ENCODE data around the gene NUBPL. TPM values are rescaled to one million over a fixed set of nuclear protein-coding genes. Genes with fewer than 3 reads are reported as not detected.

Gene NUBPL
- total RNA-seq = 11.0 TPM

GRCh38 chr14:31561155-31561846 lies at the start of gene NUBPL:
TSS of gene NUBPL (plus strand) at chr14:31561404. CDS start at chr14:31561440, 36 bp downstream.
- Histone ChIP-seq H3K9me3 (ENCODE audit: control insufficient read depth in 3 of 3, low read length in 3 of 3) (no peaks in the 10 kb centered on the region), H3K9ac (ENCODE audit: low read depth in 1 of 3, low read length in 3 of 3) (peak within 1 kb of the TSS; percentile 96 to 97 (median 97)), H3K4me3 (ENCODE audit: low read length in 3 of 3) (peak within 1 kb of the TSS; percentile 95 to 97 (median 96)), H3K27ac (ENCODE audit: low read depth, low read length) (peak within 1 kb of the TSS; percentile 88), H3K4me1 (ENCODE audit: control insufficient read depth in 3 of 3, insufficient read depth in 3 of 3, low read length in 3 of 3) (peaks cover 0 to 8% (median 0%) of the 10 kb centered on the region in 3 donors), H3K36me3 (ENCODE audit: control insufficient read depth in 3 of 3, insufficient read depth in 3 of 3, low read length in 3 of 3) (peaks cover 0 to 2% (median 0%) of the 10 kb centered on the region in 3 donors), H3K27me3 (ENCODE audit: control insufficient read depth in 3 of 3, insufficient read depth in 3 of 3, low read length in 3 of 3) (no peaks in the 10 kb centered on the region)

GRCh38 chr14:31527087-31527486 lies 34.1 kb upstream of the NUBPL start:
- H3K4me3 ChIP-seq (ENCODE audit: low read length in 3 of 3) = no peak overlapping the region
- H3K9me3 ChIP-seq (ENCODE audit: control insufficient read depth in 3 of 3, low read length in 3 of 3) = no peaks in the 10 kb centered on the region
- H3K4me1 ChIP-seq (ENCODE audit: control insufficient read depth in 3 of 3, insufficient read depth in 3 of 3, low read length in 3 of 3) = no peaks in the 10 kb centered on the region
- no peaks in the 10 kb centered on the region for H3K36me3 ChIP-seq (ENCODE audit: control insufficient read depth in 3 of 3, insufficient read depth in 3 of 3, low read length in 3 of 3)
- H3K27me3 ChIP-seq (ENCODE audit: control insufficient read depth in 3 of 3, insufficient read depth in 3 of 3, low read length in 3 of 3) = no peaks in the 10 kb centered on the region
- H3K27ac ChIP-seq (ENCODE audit: low read depth, low read length) = no peak overlapping the region
- no peak overlapping the region for H3K9ac ChIP-seq (ENCODE audit: low read depth in 1 of 3, low read length in 3 of 3)

GRCh38 chr14:31527546-31527945 lies 33.7 kb upstream of the NUBPL start:
- H3K9me3 ChIP-seq (ENCODE audit: control insufficient read depth in 3 of 3, low read length in 3 of 3) = no peaks in the 10 kb centered on the region
- H3K4me1 ChIP-seq (ENCODE audit: control insufficient read depth in 3 of 3, insufficient read depth in 3 of 3, low read length in 3 of 3) = no peaks in the 10 kb centered on the region
- no peak overlapping the region for H3K27ac ChIP-seq (ENCODE audit: low read depth, low read length)
- no peak overlapping the region for H3K4me3 ChIP-seq (ENCODE audit: low read length in 3 of 3)
- H3K36me3 ChIP-seq (ENCODE audit: control insufficient read depth in 3 of 3, insufficient read depth in 3 of 3, low read length in 3 of 3) = no peaks in the 10 kb centered on the region
- no peak overlapping the region for H3K9ac ChIP-seq (ENCODE audit: low read depth in 1 of 3, low read length in 3 of 3)
- no peaks in the 10 kb centered on the region for H3K27me3 ChIP-seq (ENCODE audit: control insufficient read depth in 3 of 3, insufficient read depth in 3 of 3, low read length in 3 of 3)

- Histone ChIP-seq H3K27ac (ENCODE audit: low read depth, low read length) (no peak overlapping the region), H3K36me3 (ENCODE audit: control insufficient read depth in 3 of 3, insufficient read depth in 3 of 3, low read length in 3 of 3) (no peaks in the 10 kb centered on the region), H3K9ac (ENCODE audit: low read depth in 1 of 3, low read length in 3 of 3) (no peak overlapping the region), H3K4me3 (ENCODE audit: low read length in 3 of 3) (no peak overlapping the region), H3K9me3 (ENCODE audit: control insufficient read depth in 3 of 3, low read length in 3 of 3) (no peaks in the 10 kb centered on the region), H3K4me1 (ENCODE audit: control insufficient read depth in 3 of 3, insufficient read depth in 3 of 3, low read length in 3 of 3) (no peaks in the 10 kb centered on the region), H3K27me3 (ENCODE audit: control insufficient read depth in 3 of 3, insufficient read depth in 3 of 3, low read length in 3 of 3) (no peaks in the 10 kb centered on the region)
These were observed 32.2 kb upstream of the NUBPL start for GRCh38 chr14:31529053-31529452.

GRCh38 chr14:31530136-31530535 lies 31.1 kb upstream of the NUBPL start:
- Histone ChIP-seq H3K36me3 (ENCODE audit: control insufficient read depth in 3 of 3, insufficient read depth in 3 of 3, low read length in 3 of 3) (no peaks in the 10 kb centered on the region), H3K9ac (ENCODE audit: low read depth in 1 of 3, low read length in 3 of 3) (no peak overlapping the region), H3K27ac (ENCODE audit: low read depth, low read length) (no peak overlapping the region), H3K9me3 (ENCODE audit: control insufficient read depth in 3 of 3, low read length in 3 of 3) (no peaks in the 10 kb centered on the region), H3K4me1 (ENCODE audit: control insufficient read depth in 3 of 3, insufficient read depth in 3 of 3, low read length in 3 of 3) (no peaks in the 10 kb centered on the region), H3K27me3 (ENCODE audit: control insufficient read depth in 3 of 3, insufficient read depth in 3 of 3, low read length in 3 of 3) (no peaks in the 10 kb centered on the region), H3K4me3 (ENCODE audit: low read length in 3 of 3) (no peak overlapping the region)

- Histone ChIP-seq H3K36me3 (ENCODE audit: control insufficient read depth in 3 of 3, insufficient read depth in 3 of 3, low read length in 3 of 3) (no peaks in the 10 kb centered on the region), H3K4me3 (ENCODE audit: low read length in 3 of 3) (no peak overlapping the region), H3K27ac (ENCODE audit: low read depth, low read length) (no peak overlapping the region), H3K9me3 (ENCODE audit: control insufficient read depth in 3 of 3, low read length in 3 of 3) (no peaks in the 10 kb centered on the region), H3K27me3 (ENCODE audit: control insufficient read depth in 3 of 3, insufficient read depth in 3 of 3, low read length in 3 of 3) (no peaks in the 10 kb centered on the region), H3K4me1 (ENCODE audit: control insufficient read depth in 3 of 3, insufficient read depth in 3 of 3, low read length in 3 of 3) (no peaks in the 10 kb centered on the region), H3K9ac (ENCODE audit: low read depth in 1 of 3, low read length in 3 of 3) (no peak overlapping the region)
These were observed 24.8 kb upstream of the NUBPL start for GRCh38 chr14:31536201-31536960.

GRCh38 chr14:31541702-31542101 lies 19.5 kb upstream of the NUBPL start:
- Histone ChIP-seq H3K4me1 (ENCODE audit: control insufficient read depth in 3 of 3, insufficient read depth in 3 of 3, low read length in 3 of 3) (no peaks in the 10 kb centered on the region), H3K9ac (ENCODE audit: low read depth in 1 of 3, low read length in 3 of 3) (no peak overlapping the region), H3K9me3 (ENCODE audit: control insufficient read depth in 3 of 3, low read length in 3 of 3) (no peaks in the 10 kb centered on the region), H3K4me3 (ENCODE audit: low read length in 3 of 3) (no peak overlapping the region), H3K27ac (ENCODE audit: low read depth, low read length) (no peak overlapping the region), H3K27me3 (ENCODE audit: control insufficient read depth in 3 of 3, insufficient read depth in 3 of 3, low read length in 3 of 3) (no peaks in the 10 kb centered on the region), H3K36me3 (ENCODE audit: control insufficient read depth in 3 of 3, insufficient read depth in 3 of 3, low read length in 3 of 3) (no peaks in the 10 kb centered on the region)

- Histone ChIP-seq H3K9me3 (ENCODE audit: control insufficient read depth in 3 of 3, low read length in 3 of 3) (no peaks in the 10 kb centered on the region), H3K36me3 (ENCODE audit: control insufficient read depth in 3 of 3, insufficient read depth in 3 of 3, low read length in 3 of 3) (no peaks in the 10 kb centered on the region), H3K4me1 (ENCODE audit: control insufficient read depth in 3 of 3, insufficient read depth in 3 of 3, low read length in 3 of 3) (no peaks in the 10 kb centered on the region), H3K27me3 (ENCODE audit: control insufficient read depth in 3 of 3, insufficient read depth in 3 of 3, low read length in 3 of 3) (no peaks in the 10 kb centered on the region), H3K9ac (ENCODE audit: low read depth in 1 of 3, low read length in 3 of 3) (no peak overlapping the region), H3K4me3 (ENCODE audit: low read length in 3 of 3) (no peak overlapping the region), H3K27ac (ENCODE audit: low read depth, low read length) (no peak overlapping the region)
These were observed 17.0 kb upstream of the NUBPL start for GRCh38 chr14:31543969-31544799.

- H3K9me3 ChIP-seq (ENCODE audit: control insufficient read depth in 3 of 3, low read length in 3 of 3) = no peaks in the 10 kb centered on the region
- H3K27me3 ChIP-seq (ENCODE audit: control insufficient read depth in 3 of 3, insufficient read depth in 3 of 3, low read length in 3 of 3) = no peaks in the 10 kb centered on the region
- no peak overlapping the region for H3K27ac ChIP-seq (ENCODE audit: low read depth, low read length)
These were observed 16.4 kb upstream of the NUBPL start for GRCh38 chr14:31544816-31545215.

GRCh38 chr14:31545328-31545727 lies 15.9 kb upstream of the NUBPL start:
- Histone ChIP-seq H3K27ac (ENCODE audit: low read depth, low read length) (no peak overlapping the region), H3K9me3 (ENCODE audit: control insufficient read depth in 3 of 3, low read length in 3 of 3) (no peaks in the 10 kb centered on the region), H3K27me3 (ENCODE audit: control insufficient read depth in 3 of 3, insufficient read depth in 3 of 3, low read length in 3 of 3) (no peaks in the 10 kb centered on the region), H3K9ac (ENCODE audit: low read depth in 1 of 3, low read length in 3 of 3) (no peak overlapping the region), H3K4me1 (ENCODE audit: control insufficient read depth in 3 of 3, insufficient read depth in 3 of 3, low read length in 3 of 3) (no peaks in the 10 kb centered on the region), H3K4me3 (ENCODE audit: low read length in 3 of 3) (no peak overlapping the region), H3K36me3 (ENCODE audit: control insufficient read depth in 3 of 3, insufficient read depth in 3 of 3, low read length in 3 of 3) (no peaks in the 10 kb centered on the region)

More at GRCh38 chr14:31544816-31545215, 16.4 kb upstream of the NUBPL start:
- no peaks in the 10 kb centered on the region for H3K4me1 ChIP-seq (ENCODE audit: control insufficient read depth in 3 of 3, insufficient read depth in 3 of 3, low read length in 3 of 3)
- H3K9ac ChIP-seq (ENCODE audit: low read depth in 1 of 3, low read length in 3 of 3) = no peak overlapping the region
- no peak overlapping the region for H3K4me3 ChIP-seq (ENCODE audit: low read length in 3 of 3)
- no peaks in the 10 kb centered on the region for H3K36me3 ChIP-seq (ENCODE audit: control insufficient read depth in 3 of 3, insufficient read depth in 3 of 3, low read length in 3 of 3)
